WTC11 (cell line): ENCODE measurements around the gene SMIM5. TPM values are rescaled to one million over a fixed set of nuclear protein-coding genes. Genes with fewer than 3 reads are reported as not detected.
A peak's percentile ranks its signal among the peaks of the same experiment; 100 is the strongest.

Source experiments
- ELF4 ChIP-seq: sonication (generic); formaldehyde crosslinking; IDR thresholded peaks from 2 replicates; pipeline ENCODE4 v1.8.1; 2022; ENCODE audit warnings: low read depth, mild to moderate bottlenecking, moderate library complexity, missing genetic modification reagents
- GABPB1 ChIP-seq: sonication (generic); formaldehyde crosslinking; IDR thresholded peaks from 2 replicates; pipeline ENCODE4 v1.8.1; 2023; ENCODE audit warnings: mild to moderate bottlenecking, missing genetic modification reagents
- GTF2I ChIP-seq: fragments of 250-450 bp; sonication (Bioruptor Pico); conservative IDR thresholded peaks from 2 replicates; pipeline ENCODE4 v1.4.0; 2021; ENCODE audit warnings: mild to moderate bottlenecking
- IRF2 ChIP-seq: sonication (generic); formaldehyde crosslinking; IDR thresholded peaks from 2 replicates; pipeline ENCODE4 v1.8.0; 2022; ENCODE audit warnings: low read depth, missing genetic modification reagents, borderline replicate concordance
- JAZF1 ChIP-seq: fragments of 250-450 bp; sonication (Bioruptor Pico); IDR thresholded peaks from 2 replicates; pipeline ENCODE4 v1.9.0; 2021; ENCODE audit warnings: moderate library complexity, mild to moderate bottlenecking, inconsistent platforms
- KAT7 ChIP-seq: sonication (generic); formaldehyde crosslinking; IDR thresholded peaks from 2 replicates; pipeline ENCODE4 v1.8.1; 2023; ENCODE audit warnings: missing genetic modification reagents, mild to moderate bottlenecking, borderline replicate concordance
- MYBL2 ChIP-seq: sonication (generic); formaldehyde crosslinking; IDR thresholded peaks from 2 replicates; pipeline ENCODE4 v1.8.1; 2023; ENCODE audit warnings: mild to moderate bottlenecking, moderate library complexity, missing genetic modification reagents
- NFE2L1 ChIP-seq: sonication (generic); formaldehyde crosslinking; IDR thresholded peaks from 2 replicates; pipeline ENCODE4 v1.8.1; 2023; ENCODE audit warnings: missing genetic modification reagents
- NFYB ChIP-seq: sonication (generic); formaldehyde crosslinking; conservative IDR thresholded peaks from 2 replicates; pipeline ENCODE4 v1.8.0; 2022; ENCODE audit warnings: low read depth, missing genetic modification reagents
- NR1H2 ChIP-seq: sonication (generic); formaldehyde crosslinking; IDR thresholded peaks from 2 replicates; pipeline ENCODE4 v1.9.0; 2021; ENCODE audit warnings: mild to moderate bottlenecking, moderate library complexity, missing genetic modification reagents
- ZNF138 ChIP-seq: sonication (generic); formaldehyde crosslinking; conservative IDR thresholded peaks from 2 replicates; pipeline ENCODE4 v1.8.1; 2022; ENCODE audit warnings: mild to moderate bottlenecking, moderate library complexity, missing genetic modification reagents
- total RNA-seq: library from RNA; stranded (reverse); gene quantifications from 3 replicates; pipeline ENCODE4 v1.2.3, GENCODE V29; 2021
- TF ChIP-seq, protein P1 (sequence below): sonication (generic); formaldehyde crosslinking; IDR thresholded peaks from 2 replicates; pipeline ENCODE4 v1.8.1; 2023; ENCODE audit warnings: mild to moderate bottlenecking, missing genetic modification reagents
- TF ChIP-seq, protein P2 (sequence below): fragments of 250-450 bp; sonication (Bioruptor Pico); IDR thresholded peaks from 2 replicates; pipeline ENCODE4 v1.9.0; 2021; ENCODE audit warnings: mild to moderate bottlenecking
- TF ChIP-seq, protein P3 (sequence below): sonication (generic); formaldehyde crosslinking; IDR thresholded peaks from 2 replicates; pipeline ENCODE4 v1.8.0; 2022; ENCODE audit warnings: mild to moderate bottlenecking, missing genetic modification reagents
- TF ChIP-seq, protein P4 (sequence below): sonication (generic); formaldehyde crosslinking; IDR thresholded peaks from 2 replicates; pipeline ENCODE4 v1.8.0; 2022; ENCODE audit warnings: mild to moderate bottlenecking, missing genetic modification reagents
- TF ChIP-seq, protein P5 (sequence below): sonication (generic); formaldehyde crosslinking; IDR thresholded peaks from 2 replicates; pipeline ENCODE4 v1.8.1; 2023; ENCODE audit warnings: mild to moderate bottlenecking, missing genetic modification reagents, moderate library complexity
- TF ChIP-seq, protein P6 (sequence below): fragments of 250-450 bp; sonication (Bioruptor Pico); IDR thresholded peaks from 2 replicates; pipeline ENCODE4 v1.9.0; 2021; ENCODE audit warnings: moderate library complexity, mild to moderate bottlenecking, inconsistent platforms, borderline replicate concordance
- TF ChIP-seq, protein P7 (sequence below): fragments of 250-450 bp; sonication (Bioruptor Pico); IDR thresholded peaks from 2 replicates; pipeline ENCODE4 v1.9.0; 2021; ENCODE audit warnings: mild to moderate bottlenecking, borderline replicate concordance
- TF ChIP-seq, protein P8 (sequence below): sonication (generic); formaldehyde crosslinking; IDR thresholded peaks from 2 replicates; pipeline ENCODE4 v1.8.1; 2023; ENCODE audit warnings: mild to moderate bottlenecking, missing genetic modification reagents
- TF ChIP-seq, protein P9 (sequence below): sonication (generic); formaldehyde crosslinking; IDR thresholded peaks from 2 replicates; pipeline ENCODE4 v1.8.0; 2023; ENCODE audit warnings: missing genetic modification reagents

SMIM5 gene
- total RNA-seq, 1 experiment from 2014 or later, result not detected

DNA sequence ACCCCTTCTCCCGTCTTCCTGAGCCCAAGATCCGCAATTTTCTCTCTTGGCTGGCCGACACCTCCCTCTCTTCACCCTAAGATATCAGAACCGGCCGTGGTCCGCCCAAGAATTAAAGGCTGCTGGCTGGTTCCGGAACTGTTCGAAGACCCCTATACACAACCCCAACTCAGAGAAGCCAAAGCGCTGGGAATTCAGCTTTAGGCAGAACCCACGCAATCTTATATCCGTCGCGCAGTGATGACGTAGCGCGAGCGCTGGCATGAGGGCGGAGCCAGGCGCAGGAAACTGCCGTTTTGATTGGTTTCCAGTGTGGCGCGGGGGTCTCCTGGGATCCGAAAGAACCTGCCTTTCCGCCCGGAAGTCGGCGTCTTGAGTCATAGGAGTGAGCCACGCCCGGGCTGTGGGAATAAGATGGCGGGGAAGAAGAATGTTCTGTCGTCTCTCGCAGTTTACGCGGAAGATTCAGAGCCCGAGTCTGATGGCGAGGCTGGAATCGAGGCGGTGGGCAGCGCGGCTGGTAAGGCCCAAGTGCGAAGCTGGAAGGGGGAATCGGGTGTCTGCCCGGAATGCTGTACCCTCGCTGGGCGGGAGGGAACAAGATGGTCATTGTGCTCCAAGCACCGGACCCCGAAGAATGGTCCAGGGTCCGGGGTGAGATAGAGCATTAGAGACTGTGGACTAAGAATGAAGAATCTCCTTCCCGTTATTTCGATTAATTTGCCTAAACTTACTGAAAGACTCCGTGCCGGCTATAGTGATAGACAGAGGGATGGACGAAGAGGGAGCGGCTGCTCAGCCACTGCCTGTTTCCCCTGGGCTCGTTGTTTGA is 33.9 kb downstream of the SMIM5 start, which contains the start of the genes RECQL5 and SAP30BP (continued):
- TF ChIP-seq, protein P1, sequence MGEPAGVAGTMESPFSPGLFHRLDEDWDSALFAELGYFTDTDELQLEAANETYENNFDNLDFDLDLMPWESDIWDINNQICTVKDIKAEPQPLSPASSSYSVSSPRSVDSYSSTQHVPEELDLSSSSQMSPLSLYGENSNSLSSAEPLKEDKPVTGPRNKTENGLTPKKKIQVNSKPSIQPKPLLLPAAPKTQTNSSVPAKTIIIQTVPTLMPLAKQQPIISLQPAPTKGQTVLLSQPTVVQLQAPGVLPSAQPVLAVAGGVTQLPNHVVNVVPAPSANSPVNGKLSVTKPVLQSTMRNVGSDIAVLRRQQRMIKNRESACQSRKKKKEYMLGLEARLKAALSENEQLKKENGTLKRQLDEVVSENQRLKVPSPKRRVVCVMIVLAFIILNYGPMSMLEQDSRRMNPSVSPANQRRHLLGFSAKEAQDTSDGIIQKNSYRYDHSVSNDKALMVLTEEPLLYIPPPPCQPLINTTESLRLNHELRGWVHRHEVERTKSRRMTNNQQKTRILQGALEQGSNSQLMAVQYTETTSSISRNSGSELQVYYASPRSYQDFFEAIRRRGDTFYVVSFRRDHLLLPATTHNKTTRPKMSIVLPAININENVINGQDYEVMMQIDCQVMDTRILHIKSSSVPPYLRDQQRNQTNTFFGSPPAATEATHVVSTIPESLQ (CRISPR knock-in tag), result no peak
- TF ChIP-seq MYBL2 (CRISPR knock-in tag) (no peak), ZNF138 (CRISPR knock-in tag) (no peak), KAT7 (CRISPR knock-in tag) (no peak), NFYB (CRISPR knock-in tag) (peak; percentile 70), JAZF1 (CRISPR knock-in tag) (no peak), NR1H2 (CRISPR knock-in tag) (no peak), GABPB1 (CRISPR knock-in tag) (peak; percentile 94), IRF2 (CRISPR knock-in tag) (no peak), NFE2L1 (CRISPR knock-in tag) (no peak), GTF2I (CRISPR knock-in tag) (no peak), ELF4 (no peak)
- TF ChIP-seq, protein P2, sequence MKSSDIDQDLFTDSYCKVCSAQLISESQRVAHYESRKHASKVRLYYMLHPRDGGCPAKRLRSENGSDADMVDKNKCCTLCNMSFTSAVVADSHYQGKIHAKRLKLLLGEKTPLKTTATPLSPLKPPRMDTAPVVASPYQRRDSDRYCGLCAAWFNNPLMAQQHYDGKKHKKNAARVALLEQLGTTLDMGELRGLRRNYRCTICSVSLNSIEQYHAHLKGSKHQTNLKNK (CRISPR knock-in tag), result no peak
- TF ChIP-seq, protein P3, sequence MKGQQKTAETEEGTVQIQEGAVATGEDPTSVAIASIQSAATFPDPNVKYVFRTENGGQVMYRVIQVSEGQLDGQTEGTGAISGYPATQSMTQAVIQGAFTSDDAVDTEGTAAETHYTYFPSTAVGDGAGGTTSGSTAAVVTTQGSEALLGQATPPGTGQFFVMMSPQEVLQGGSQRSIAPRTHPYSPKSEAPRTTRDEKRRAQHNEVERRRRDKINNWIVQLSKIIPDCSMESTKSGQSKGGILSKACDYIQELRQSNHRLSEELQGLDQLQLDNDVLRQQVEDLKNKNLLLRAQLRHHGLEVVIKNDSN (CRISPR knock-in tag), result 0 out of 2 replicates have a peak, but pooled peaks have one; percentile 40
- TF ChIP-seq, protein P4, sequence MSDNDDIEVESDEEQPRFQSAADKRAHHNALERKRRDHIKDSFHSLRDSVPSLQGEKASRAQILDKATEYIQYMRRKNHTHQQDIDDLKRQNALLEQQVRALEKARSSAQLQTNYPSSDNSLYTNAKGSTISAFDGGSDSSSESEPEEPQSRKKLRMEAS (CRISPR knock-in tag), result peak; percentile 76
- TF ChIP-seq, protein P5, sequence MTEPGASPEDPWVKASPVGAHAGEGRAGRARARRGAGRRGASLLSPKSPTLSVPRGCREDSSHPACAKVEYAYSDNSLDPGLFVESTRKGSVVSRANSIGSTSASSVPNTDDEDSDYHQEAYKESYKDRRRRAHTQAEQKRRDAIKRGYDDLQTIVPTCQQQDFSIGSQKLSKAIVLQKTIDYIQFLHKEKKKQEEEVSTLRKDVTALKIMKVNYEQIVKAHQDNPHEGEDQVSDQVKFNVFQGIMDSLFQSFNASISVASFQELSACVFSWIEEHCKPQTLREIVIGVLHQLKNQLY (CRISPR knock-in tag), result no peak
- TF ChIP-seq, protein P6, sequence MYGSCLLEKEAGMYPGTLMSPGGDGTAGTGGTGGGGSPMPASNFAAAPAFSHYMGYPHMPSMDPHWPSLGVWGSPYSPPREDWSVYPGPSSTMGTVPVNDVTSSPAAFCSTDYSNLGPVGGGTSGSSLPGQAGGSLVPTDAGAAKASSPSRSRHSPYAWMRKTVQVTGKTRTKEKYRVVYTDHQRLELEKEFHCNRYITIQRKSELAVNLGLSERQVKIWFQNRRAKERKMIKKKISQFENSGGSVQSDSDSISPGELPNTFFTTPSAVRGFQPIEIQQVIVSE (CRISPR knock-in tag), result no peak
- TF ChIP-seq, protein P7, sequence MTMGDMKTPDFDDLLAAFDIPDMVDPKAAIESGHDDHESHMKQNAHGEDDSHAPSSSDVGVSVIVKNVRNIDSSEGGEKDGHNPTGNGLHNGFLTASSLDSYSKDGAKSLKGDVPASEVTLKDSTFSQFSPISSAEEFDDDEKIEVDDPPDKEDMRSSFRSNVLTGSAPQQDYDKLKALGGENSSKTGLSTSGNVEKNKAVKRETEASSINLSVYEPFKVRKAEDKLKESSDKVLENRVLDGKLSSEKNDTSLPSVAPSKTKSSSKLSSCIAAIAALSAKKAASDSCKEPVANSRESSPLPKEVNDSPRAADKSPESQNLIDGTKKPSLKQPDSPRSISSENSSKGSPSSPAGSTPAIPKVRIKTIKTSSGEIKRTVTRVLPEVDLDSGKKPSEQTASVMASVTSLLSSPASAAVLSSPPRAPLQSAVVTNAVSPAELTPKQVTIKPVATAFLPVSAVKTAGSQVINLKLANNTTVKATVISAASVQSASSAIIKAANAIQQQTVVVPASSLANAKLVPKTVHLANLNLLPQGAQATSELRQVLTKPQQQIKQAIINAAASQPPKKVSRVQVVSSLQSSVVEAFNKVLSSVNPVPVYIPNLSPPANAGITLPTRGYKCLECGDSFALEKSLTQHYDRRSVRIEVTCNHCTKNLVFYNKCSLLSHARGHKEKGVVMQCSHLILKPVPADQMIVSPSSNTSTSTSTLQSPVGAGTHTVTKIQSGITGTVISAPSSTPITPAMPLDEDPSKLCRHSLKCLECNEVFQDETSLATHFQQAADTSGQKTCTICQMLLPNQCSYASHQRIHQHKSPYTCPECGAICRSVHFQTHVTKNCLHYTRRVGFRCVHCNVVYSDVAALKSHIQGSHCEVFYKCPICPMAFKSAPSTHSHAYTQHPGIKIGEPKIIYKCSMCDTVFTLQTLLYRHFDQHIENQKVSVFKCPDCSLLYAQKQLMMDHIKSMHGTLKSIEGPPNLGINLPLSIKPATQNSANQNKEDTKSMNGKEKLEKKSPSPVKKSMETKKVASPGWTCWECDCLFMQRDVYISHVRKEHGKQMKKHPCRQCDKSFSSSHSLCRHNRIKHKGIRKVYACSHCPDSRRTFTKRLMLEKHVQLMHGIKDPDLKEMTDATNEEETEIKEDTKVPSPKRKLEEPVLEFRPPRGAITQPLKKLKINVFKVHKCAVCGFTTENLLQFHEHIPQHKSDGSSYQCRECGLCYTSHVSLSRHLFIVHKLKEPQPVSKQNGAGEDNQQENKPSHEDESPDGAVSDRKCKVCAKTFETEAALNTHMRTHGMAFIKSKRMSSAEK, result no peak
- TF ChIP-seq, protein P8, sequence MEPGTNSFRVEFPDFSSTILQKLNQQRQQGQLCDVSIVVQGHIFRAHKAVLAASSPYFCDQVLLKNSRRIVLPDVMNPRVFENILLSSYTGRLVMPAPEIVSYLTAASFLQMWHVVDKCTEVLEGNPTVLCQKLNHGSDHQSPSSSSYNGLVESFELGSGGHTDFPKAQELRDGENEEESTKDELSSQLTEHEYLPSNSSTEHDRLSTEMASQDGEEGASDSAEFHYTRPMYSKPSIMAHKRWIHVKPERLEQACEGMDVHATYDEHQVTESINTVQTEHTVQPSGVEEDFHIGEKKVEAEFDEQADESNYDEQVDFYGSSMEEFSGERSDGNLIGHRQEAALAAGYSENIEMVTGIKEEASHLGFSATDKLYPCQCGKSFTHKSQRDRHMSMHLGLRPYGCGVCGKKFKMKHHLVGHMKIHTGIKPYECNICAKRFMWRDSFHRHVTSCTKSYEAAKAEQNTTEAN, result peak; percentile 65; the same call in 1 of the 2 replicates
- TF ChIP-seq, protein P9, sequence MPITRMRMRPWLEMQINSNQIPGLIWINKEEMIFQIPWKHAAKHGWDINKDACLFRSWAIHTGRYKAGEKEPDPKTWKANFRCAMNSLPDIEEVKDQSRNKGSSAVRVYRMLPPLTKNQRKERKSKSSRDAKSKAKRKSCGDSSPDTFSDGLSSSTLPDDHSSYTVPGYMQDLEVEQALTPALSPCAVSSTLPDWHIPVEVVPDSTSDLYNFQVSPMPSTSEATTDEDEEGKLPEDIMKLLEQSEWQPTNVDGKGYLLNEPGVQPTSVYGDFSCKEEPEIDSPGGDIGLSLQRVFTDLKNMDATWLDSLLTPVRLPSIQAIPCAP, result no peak
